GM13976 (cell line): ENCODE data around the gene DAGLA.

Experiments used
- DNase-seq: peaks from one replicate; pipeline ENCODE4 v3.0.0; 2012; ENCODE audit warnings: low spot score
- in situ Hi-C: fragments of 300-500 bp; cut with MboI; formaldehyde crosslinking; loops from one replicate; pipeline ENCODE4 v1.12.0; 2022; ENCODE audit warnings: low sequenced_read_pairs, mixed read lengths, inconsistent platforms; ENCODE audit not compliant: unreplicated experiment
- TF ChIP-seq, protein P1 (sequence below): IDR thresholded peaks from 2 replicates; pipeline ENCODE4 v1.5.1; 2012; ENCODE audit warnings: borderline replicate concordance, mild to moderate bottlenecking; ENCODE audit not compliant: insufficient read depth; ENCODE audit errors: extremely low read depth, missing control alignments, control extremely low read depth

The DAGLA gene

DNA sequence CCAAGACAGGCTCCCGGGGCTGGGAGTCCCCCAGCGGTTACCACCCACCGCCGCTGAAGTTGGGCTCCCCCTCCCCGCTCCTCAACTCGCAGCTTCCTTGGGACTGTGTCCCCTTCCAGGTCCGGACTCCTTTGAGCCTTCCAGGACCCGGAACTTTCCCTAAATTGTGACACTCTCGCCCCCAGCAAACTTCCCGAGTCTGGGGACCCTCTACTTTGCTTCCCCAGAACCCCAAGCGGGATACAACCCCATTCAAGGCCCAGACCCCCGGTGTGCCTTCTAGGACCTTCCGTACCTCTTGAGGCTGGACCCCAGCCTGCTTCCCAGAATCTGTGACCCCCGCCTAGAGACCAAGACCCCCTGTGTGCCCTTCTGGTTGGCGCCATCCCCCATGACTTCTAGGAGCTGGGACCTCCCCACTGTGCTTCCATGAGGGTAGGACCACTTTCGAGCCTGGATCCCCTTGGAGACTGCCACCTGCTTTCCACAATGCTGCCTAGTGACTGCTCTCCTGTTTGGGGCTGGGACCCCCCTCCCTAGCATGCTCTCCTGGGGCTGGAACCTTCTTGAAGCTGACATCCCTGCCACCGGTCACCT is 72.8 kb downstream of the DAGLA start:
- in situ Hi-C loops, result no loop called here
- TF ChIP-seq, protein P1, sequence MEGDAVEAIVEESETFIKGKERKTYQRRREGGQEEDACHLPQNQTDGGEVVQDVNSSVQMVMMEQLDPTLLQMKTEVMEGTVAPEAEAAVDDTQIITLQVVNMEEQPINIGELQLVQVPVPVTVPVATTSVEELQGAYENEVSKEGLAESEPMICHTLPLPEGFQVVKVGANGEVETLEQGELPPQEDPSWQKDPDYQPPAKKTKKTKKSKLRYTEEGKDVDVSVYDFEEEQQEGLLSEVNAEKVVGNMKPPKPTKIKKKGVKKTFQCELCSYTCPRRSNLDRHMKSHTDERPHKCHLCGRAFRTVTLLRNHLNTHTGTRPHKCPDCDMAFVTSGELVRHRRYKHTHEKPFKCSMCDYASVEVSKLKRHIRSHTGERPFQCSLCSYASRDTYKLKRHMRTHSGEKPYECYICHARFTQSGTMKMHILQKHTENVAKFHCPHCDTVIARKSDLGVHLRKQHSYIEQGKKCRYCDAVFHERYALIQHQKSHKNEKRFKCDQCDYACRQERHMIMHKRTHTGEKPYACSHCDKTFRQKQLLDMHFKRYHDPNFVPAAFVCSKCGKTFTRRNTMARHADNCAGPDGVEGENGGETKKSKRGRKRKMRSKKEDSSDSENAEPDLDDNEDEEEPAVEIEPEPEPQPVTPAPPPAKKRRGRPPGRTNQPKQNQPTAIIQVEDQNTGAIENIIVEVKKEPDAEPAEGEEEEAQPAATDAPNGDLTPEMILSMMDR, result no peak
- DNase-seq, result no peak

DNA sequence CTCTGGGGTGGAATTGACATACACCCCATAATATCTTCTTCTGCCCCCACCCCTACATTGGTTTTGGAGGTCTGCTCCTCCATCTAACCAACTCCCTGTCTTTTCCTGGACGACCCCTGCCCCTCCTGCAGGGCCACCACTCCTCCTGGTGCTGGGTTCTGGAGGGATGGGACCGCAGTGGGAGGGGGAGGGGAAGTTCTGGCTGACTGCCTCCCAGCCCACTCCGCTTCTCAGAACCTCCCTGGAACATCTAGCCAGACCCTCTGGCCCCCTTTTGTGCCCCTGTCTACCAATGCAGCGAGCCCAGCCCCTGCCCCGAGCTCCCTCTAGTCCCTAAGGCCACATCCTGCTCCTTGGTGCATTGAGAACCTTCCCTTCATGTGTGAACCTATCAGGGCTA is 73.5 kb downstream of the DAGLA start:
- TF ChIP-seq, protein P1, result no peak
- in situ Hi-C loops, result no loop called here
- no peak for DNase-seq

DNA sequence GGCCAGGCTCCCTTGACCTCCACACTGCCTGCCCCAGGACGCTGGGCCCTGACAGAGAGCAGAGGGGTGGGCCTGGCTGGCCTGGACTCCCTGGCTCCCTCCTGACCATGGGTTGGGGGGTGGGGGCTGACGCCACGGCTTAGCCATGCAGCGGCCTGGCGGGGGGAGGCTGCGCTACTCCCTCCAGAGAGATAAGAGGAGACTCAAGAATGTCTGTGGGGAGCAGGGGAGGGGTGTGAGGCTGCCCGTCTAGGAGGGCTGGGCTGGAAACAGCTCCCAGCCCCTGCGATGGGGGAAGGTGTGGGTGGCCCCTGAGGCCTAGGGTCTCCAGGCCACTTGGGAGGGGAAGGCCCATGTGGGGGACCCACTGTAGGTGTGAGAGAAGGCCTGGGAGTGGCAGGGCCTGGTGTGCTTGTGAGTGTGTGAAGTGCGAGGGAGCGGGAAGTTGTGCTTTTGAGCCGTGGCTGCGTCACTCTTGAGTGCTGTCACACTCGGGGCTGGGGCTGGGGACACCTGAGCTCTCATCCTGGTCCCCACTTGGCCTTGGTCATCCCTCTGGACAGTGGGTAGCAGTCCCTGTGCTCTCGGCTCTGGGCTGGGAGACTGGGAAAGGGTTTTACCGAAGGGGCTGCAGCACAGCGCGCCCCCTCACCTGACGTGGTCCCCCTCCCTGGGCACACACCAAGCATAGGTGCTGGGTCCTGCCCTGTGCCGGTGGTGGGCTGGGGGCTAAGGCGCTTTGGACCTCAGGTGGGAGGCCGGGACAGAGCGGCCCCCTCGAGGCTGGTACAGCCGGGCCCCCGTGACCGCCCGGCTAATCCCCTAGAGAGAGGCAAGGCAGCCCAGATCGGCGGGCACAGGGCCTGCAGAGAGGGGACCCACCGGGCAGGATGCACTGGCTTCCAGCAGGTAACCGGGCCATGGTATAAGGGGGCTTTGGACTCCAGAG is 74.6 kb downstream of the DAGLA start:
- in situ Hi-C loops, result no loop called here
- TF ChIP-seq, protein P1, result no peak
- no peak for DNase-seq

DNA sequence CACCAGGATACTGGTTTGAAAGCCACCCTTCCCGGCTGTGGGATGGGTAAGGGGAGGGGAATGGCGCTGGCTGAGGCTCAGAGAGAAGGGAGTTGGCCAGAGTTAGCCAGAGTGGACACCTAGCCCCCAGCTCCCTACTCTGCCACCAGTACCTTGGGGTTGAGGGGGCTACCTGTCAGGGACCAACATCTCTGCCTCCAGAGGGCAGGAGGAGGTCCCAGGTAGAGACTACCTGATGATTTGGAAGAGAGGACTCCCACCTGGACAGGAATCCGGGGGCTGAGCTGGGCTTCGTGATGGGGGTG is 75.9 kb downstream of the DAGLA start:
- in situ Hi-C loops, result no loop called here
- TF ChIP-seq, protein P1, result no peak
- no peak for DNase-seq

DNA sequence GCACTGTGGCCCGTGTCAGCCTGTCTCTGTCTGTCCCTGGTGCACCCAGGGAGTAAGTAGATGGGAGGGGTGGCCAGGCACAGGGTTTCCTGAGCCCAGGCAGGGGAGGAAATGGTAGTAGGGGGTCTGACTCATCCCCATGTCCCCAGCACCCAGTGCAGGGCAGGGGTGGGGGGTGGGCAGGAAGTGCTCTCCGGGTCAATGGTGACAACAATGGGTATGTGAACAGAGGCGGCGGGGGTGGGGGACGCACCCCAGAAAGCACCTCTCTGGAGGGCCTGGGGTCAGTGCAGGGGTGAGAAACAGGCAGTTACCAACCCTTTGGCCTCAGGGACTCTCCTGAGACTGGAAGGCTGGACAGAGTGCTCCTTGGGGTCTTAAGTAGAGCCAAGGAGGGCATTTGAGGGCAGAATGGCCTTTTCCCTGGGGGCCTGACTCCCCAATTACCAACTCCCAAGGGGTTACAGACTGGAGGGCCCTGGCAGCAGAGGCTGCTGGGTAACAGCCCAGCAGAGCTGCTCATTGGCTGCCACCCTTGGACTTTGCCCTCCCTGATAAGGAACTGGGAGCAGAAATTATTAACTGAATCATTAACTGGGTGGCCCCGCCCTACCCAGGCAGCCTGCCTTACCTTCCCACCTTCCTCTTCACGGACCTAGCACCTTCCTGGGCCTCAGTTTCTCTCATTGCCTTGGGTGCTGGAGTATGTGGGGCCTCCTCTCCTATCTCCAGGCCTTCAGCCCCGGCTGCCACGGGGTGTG is 76.4 kb downstream of the DAGLA start:
- in situ Hi-C loops, result no loop called here
- TF ChIP-seq, protein P1, result no peak
- peak; percentile 88 for DNase-seq

DNA sequence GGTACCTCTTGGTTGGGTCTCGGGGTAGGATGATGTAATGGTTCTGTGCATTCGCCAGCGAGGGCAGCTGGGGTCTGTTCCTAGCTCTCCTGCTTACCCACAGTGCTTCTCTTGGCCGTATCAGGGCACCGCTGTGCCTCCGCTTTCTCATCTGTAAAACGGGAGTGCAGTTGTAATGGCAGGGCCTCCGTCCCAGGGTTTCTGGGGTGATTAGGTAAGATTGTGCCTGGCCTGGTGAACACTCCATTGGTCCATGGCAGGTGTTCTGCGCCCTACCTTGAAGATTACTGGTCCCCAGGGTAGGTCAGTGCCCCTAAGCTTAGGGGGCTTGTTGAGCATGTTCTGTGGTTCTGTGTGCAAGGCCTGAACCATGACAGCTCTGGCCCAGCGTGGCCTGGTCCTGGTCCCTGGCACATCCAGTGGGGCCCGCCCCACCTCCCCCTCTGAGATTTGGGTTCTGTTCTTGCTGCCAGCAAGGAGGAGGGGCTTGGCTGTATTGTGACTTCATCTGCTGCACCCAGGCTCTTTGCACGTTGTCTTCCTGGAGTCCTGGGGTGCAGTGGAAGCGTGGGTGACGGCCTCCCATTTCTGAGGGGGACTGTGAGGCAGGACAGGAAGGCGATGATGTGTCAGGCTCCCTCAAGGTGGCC is 77.1 kb downstream of the DAGLA start:
- TF ChIP-seq, protein P1, result no peak
- in situ Hi-C loops, result no loop called here

More for the DNA sequence above, 77.1 kb downstream of the DAGLA start:
- no peak for DNase-seq
